ENCODE results near the gene VSTM4.

DNA sequence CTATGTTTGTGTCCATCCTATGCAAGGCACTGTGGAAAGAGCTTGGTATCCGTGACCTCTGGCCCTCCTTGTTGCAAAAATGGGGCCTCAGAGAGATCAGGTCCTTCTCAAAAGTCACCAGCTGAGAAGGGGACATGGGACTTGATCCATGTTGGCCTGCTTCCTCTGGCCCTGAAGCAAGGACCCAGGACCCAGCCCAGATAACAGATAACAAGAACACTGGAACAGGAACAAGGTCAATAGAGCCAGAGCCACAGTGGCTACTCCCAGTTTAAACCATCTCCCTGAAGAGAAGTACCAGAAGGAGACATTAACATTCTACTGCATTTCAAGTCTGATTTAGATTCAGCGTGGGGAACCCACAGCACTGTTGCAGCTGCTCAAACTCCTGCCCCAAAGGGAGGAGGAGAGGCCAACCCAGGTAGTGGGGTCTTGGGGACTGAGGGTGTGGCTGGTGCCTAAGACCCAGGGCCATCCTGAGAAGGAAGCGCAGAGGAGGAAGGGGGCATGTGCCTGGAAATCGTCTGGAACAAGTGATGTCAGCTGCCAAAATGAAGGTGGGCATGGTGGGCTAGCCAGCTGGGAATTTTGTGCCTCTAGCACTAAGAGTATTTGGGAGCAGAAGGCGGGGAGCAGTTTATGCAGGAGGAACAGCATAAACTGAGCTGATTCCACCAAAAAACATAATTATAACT, 61.2 kb downstream of the VSTM4 start:
- no peak for TF ChIP-seq CTCF (conservative IDR thresholded peaks at IDR 0.05; ENCODE audit: low read length)
- no peak for TF ChIP-seq EZH2phosphoT487 (IDR thresholded peaks at IDR 0.05; ENCODE audit: borderline replicate concordance)

All from Loucy (cell line).